Caco-2 (cell line): ENCODE data around the gene TEAD2. TPM values are rescaled to one million over a fixed set of nuclear protein-coding genes. Genes with fewer than 3 reads are reported as not detected.

ENCODE experiments used
- BruUV-seq: library from RNA; stranded (reverse); fragments of 400-500 nt; replicated peaks from 2 replicates; lab custom pipeline; 2021; lab: Mats Ljungman, UMichigan
- CTCF ChIA-PET: fragments of 300-600 bp; sonication (Branson Sonifier 250); formaldehyde crosslinking; loops from one replicate; lab custom pipeline; 2022; ENCODE audit warnings: antibody characterized with exemption; lab: Charles Lee
- POLR2A ChIA-PET: fragments of 300-600 bp; sonication (Branson Sonifier 250); formaldehyde crosslinking; loops from one replicate; lab custom pipeline; 2022; ENCODE audit warnings: antibody characterized with exemption; lab: Charles Lee
- DNase-seq, 2 experiments: peaks; one replicate each; pipeline versions ENCODE4 v3.0.0 to v3.0.0-alpha.2; 2020 to 2022
- H3K27me3 ChIP-seq: replicated peaks from 2 replicates; pipeline ENCODE4 v1.6.0; 2011; ENCODE audit warnings: low read length; ENCODE audit not compliant: control insufficient read depth, insufficient read depth
- H3K36me3 ChIP-seq: 2 replicates; pipeline ENCODE4 v1.5.1; 2011; ENCODE audit warnings: low read length; ENCODE audit not compliant: control insufficient read depth, insufficient read depth
- H3K4me1 ChIP-seq: fragments of 250-450 bp; sonication (Bioruptor Pico); 2 replicates; pipeline ENCODE4 v1.5.1; 2020; ENCODE audit warnings: mild to moderate bottlenecking
- H3K4me3 ChIP-seq: 2 replicates; pipeline ENCODE4 v1.5.1; 2011; ENCODE audit warnings: low read depth, mild to moderate bottlenecking, control low read depth, low read length
- H3K9me3 ChIP-seq: fragments of 250-450 bp; sonication (Bioruptor Pico); 2 replicates; pipeline ENCODE4 v1.5.1; 2020; ENCODE audit warnings: mild to moderate bottlenecking, moderate library complexity
- H3K27ac Mint-ChIP-seq: one replicate; pipeline ENCODE4 v1.8.0; 2022; ENCODE audit warnings: mixed read lengths; ENCODE audit not compliant: unreplicated experiment
- H3K27me3 Mint-ChIP-seq: one replicate; pipeline ENCODE4 v1.8.0; 2022; ENCODE audit warnings: mixed read lengths; ENCODE audit not compliant: insufficient read depth, unreplicated experiment
- H3K36me3 Mint-ChIP-seq: one replicate; pipeline ENCODE4 v1.8.0; 2022; ENCODE audit warnings: mild to moderate bottlenecking, mixed read lengths; ENCODE audit not compliant: insufficient read depth, unreplicated experiment
- H3K4me1 Mint-ChIP-seq: one replicate; pipeline ENCODE4 v1.8.0; 2022; ENCODE audit warnings: low read depth, mixed read lengths; ENCODE audit not compliant: unreplicated experiment
- H3K4me3 Mint-ChIP-seq: one replicate; pipeline ENCODE4 v1.8.0; 2022; ENCODE audit warnings: mild to moderate bottlenecking, moderate library complexity, mixed read lengths; ENCODE audit not compliant: unreplicated experiment
- H3K9me3 Mint-ChIP-seq: one replicate; pipeline ENCODE4 v1.8.0; 2022; ENCODE audit warnings: mixed read lengths; ENCODE audit not compliant: unreplicated experiment
- intact Hi-C: fragments of 100-400 bp; cut with micrococcal nuclease; formaldehyde crosslinking; loops from one replicate; pipeline ENCODE4 v1.10.0; 2022; ENCODE audit not compliant: unreplicated experiment
- total RNA-seq: library from RNA; stranded (reverse); gene quantifications from 2 replicates; pipeline ENCODE4 v1.2.3, GENCODE V29; 2022
- TF ChIP-seq, protein P1 (sequence below), 2 experiments: fragments of 200-600 bp in 1 of 2; IDR thresholded peaks; 1 replicate in 1 of 2; 2 replicates in 1 of 2; pipeline versions ENCODE4 v1.5.1 to v1.8.0; 2011 to 2022; ENCODE audit warnings: antibody characterized with exemption in 1 of 2, control low read depth in 1 of 2, inconsistent platforms in 1 of 2, low read depth in 1 of 2, low read length in 1 of 2, mild to moderate bottlenecking in 1 of 2, moderate library complexity in 1 of 2; ENCODE audit not compliant: insufficient read depth in 1 of 2, severe bottlenecking in 1 of 2, unreplicated experiment in 1 of 2

TEAD2 gene
- total RNA-seq, 1 experiment from 2014 or later = 8.8 TPM

DNA sequence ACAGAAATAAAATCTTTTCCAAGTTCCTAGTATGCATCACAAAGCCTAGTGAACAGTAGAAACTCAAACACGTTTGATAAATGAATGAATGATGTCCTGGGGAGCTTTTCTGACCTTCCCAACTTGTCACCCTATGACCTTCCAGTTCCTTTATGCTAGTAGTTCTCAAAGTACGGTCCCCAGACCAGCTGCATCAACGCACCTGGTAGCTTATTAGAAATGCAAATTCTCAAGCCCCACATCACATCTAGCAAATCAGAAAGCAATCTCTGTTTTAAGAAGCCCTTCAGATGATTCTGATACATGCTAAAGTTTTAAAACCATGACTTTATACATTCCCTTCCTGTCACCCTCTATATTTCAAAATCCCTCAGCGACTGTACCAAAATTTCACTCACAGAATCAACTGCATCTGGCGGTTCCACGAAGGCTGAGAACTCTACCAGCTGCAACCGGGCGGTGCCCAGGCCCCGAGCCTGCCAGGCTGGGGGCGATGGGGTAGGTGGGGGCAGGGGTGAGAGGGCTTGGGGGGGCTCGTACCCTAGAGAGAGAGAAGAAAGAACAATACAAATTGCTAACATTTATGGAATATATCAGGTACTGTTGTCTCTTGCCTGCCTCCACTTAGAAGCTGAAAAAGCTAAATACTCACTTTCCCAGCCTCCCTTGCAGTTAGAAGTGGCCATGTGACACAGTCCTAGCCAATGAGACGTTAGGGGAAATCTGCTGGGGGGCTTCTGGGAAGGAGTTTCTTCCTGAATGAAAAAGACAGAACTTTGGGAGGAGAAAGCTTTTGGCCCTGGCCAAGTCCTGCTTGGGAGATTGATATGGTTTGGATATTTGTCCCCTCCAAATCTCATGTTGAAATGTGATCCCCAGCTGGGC lies 13.7 kb downstream of the TEAD2 start:
- no peak overlapping the region for H3K27ac Mint-ChIP-seq
- no peaks in the 10 kb centered on the region for H3K27me3 Mint-ChIP-seq
- DNase-seq = no peak
- H3K4me1 Mint-ChIP-seq = no peaks in the 10 kb centered on the region
- Histone ChIP-seq H3K4me3 (no peak overlapping the region), H3K4me1 (no peaks in the 10 kb centered on the region), H3K36me3 (no peaks in the 10 kb centered on the region), H3K27me3 (no peaks in the 10 kb centered on the region), H3K9me3 (no peaks in the 10 kb centered on the region)
- ChIA-PET CTCF (interaction anchor here (0.6 kb wide), 1 partner anchor 49 kb away, joined by 4 read pairs; no protein-coding TSS in a partner anchor), POLR2A (no interaction called here)
- H3K36me3 Mint-ChIP-seq = peaks cover 13% of the 10 kb centered on the region
- intact Hi-C loops = loop anchor here (1.0 kb wide), 1 partner anchor 122 kb away; no protein-coding TSS in a partner anchor
- no peaks in the 10 kb centered on the region for H3K9me3 Mint-ChIP-seq
- TF ChIP-seq, protein P1, sequence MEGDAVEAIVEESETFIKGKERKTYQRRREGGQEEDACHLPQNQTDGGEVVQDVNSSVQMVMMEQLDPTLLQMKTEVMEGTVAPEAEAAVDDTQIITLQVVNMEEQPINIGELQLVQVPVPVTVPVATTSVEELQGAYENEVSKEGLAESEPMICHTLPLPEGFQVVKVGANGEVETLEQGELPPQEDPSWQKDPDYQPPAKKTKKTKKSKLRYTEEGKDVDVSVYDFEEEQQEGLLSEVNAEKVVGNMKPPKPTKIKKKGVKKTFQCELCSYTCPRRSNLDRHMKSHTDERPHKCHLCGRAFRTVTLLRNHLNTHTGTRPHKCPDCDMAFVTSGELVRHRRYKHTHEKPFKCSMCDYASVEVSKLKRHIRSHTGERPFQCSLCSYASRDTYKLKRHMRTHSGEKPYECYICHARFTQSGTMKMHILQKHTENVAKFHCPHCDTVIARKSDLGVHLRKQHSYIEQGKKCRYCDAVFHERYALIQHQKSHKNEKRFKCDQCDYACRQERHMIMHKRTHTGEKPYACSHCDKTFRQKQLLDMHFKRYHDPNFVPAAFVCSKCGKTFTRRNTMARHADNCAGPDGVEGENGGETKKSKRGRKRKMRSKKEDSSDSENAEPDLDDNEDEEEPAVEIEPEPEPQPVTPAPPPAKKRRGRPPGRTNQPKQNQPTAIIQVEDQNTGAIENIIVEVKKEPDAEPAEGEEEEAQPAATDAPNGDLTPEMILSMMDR (IDR thresholded peaks at IDR 0.05; ENCODE audit: insufficient read depth in 1 of 2, low read depth in 1 of 2, low read length in 1 of 2, severe bottlenecking in 1 of 2, unreplicated experiment in 1 of 2) = no peak
- no TSS peak for BruUV-seq
- H3K4me3 Mint-ChIP-seq = no peak overlapping the region

DNA sequence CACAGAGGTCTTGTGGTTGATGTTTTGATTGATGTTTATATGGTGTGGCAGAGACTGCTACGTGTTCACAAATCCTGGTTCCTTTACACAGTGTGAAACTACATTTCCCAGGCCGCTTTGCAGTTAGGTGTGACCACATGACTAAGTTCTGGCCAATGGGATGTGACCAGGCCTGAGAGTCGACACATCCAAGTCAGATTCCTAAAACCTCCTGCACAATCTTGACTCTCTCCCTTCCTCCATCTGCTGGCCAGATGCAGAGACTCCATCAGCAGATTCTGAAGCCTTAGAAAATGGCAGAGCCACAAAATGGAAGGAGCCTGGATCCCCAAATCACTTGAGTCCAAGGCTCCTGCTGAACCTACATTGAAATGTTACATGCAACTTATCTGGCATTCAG lies 14.4 kb downstream of the TEAD2 start:
- TF ChIP-seq, protein P1 (IDR thresholded peaks at IDR 0.05; ENCODE audit: insufficient read depth in 1 of 2, low read depth in 1 of 2, low read length in 1 of 2, severe bottlenecking in 1 of 2, unreplicated experiment in 1 of 2) = peak; percentile 14 to 35
- no peak overlapping the region for H3K27ac Mint-ChIP-seq

DNA sequence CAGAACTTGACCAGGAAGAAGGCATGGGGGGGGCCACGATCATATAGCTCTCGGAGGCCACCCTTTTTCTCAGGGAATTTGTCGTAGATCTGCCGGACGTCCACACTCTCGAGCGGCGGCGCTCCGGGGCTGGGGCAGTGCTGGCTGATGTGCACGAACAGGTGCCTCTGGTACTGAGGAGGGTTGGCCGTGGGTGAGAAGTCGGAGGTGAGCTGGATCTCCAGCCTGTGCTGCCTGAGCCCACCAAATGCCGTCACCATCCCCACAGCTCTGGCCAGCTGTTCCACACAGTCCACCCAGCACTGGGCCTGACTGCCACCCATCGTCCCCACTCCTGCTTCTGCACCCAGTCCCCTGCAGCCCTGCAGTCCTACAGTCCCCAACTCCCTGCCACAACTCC lies 15.0 kb downstream of the TEAD2 start:
- BruUV-seq = no TSS peak
- no peak overlapping the region for H3K27ac Mint-ChIP-seq
- H3K4me3 ChIP-seq = no peak overlapping the region
- no peak overlapping the region for H3K4me3 Mint-ChIP-seq
- intact Hi-C loops = no loop called here
- no peaks in the 10 kb centered on the region for H3K9me3 Mint-ChIP-seq
- POLR2A ChIA-PET = no interaction called here
- H3K4me1 Mint-ChIP-seq = no peaks in the 10 kb centered on the region
- no peak for DNase-seq
- H3K36me3 ChIP-seq = no peaks in the 10 kb centered on the region
- no peaks in the 10 kb centered on the region for H3K4me1 ChIP-seq
- H3K27me3 ChIP-seq = no peaks in the 10 kb centered on the region
- no peaks in the 10 kb centered on the region for H3K27me3 Mint-ChIP-seq
- TF ChIP-seq, protein P1 (IDR thresholded peaks at IDR 0.05; ENCODE audit: insufficient read depth in 1 of 2, low read depth in 1 of 2, low read length in 1 of 2, severe bottlenecking in 1 of 2, unreplicated experiment in 1 of 2) = no peak
- peaks cover 13% of the 10 kb centered on the region for H3K36me3 Mint-ChIP-seq
- H3K9me3 ChIP-seq = no peaks in the 10 kb centered on the region
- CTCF ChIA-PET = no interaction called here

More for the DNA sequence above, 14.4 kb downstream of the TEAD2 start:
- Mint-ChIP-seq H3K27me3 (no peaks in the 10 kb centered on the region), H3K36me3 (peaks cover 13% of the 10 kb centered on the region), H3K4me1 (no peaks in the 10 kb centered on the region), H3K9me3 (no peaks in the 10 kb centered on the region), H3K4me3 (no peak overlapping the region)
- BruUV-seq = no TSS peak
- intact Hi-C loops = loop anchor here (1.0 kb wide), 1 partner anchor 122 kb away; no protein-coding TSS in a partner anchor
- no peaks in the 10 kb centered on the region for H3K4me1 ChIP-seq
- peak; percentile 74 to 84 for DNase-seq
- POLR2A ChIA-PET = interaction anchor here (0.5 kb wide), 1 partner anchor 58 kb away, joined by 3 read pairs; no protein-coding TSS in a partner anchor
- no peak overlapping the region for H3K4me3 ChIP-seq
- CTCF ChIA-PET = no interaction called here
- H3K9me3 ChIP-seq = no peaks in the 10 kb centered on the region
- no peaks in the 10 kb centered on the region for H3K36me3 ChIP-seq
- H3K27me3 ChIP-seq = no peaks in the 10 kb centered on the region
